K562 (cell line): ENCODE data around the gene PLPPR4. TPM values are rescaled to one million over a fixed set of nuclear protein-coding genes. Genes with fewer than 3 reads are reported as not detected.

ENCODE experiments used
- ATAC-seq: fragments of 200-7000 bp; cut with Tn5 transposase; 3 replicates; pipeline ENCODE4 v1.9.1; 2020; ENCODE audit warnings: moderate library complexity
- BruUV-seq: library from RNA; stranded (reverse); fragments of 400-500 nt; replicated peaks from 2 replicates; lab custom pipeline; 2021; lab: Mats Ljungman, UMichigan
- CTCF ChIA-PET: fragments of 300-600 bp; formaldehyde crosslinking; extraction: SDS; loops from one replicate; lab custom pipeline; 2021; ENCODE audit warnings: low intra/inter-chr PET ratio; lab: Yijun Ruan, JAX
- POLR2A ChIA-PET: fragments of 300-600, 350-650 bp; sonication (Branson Sonifier 250); formaldehyde crosslinking; extraction: SDS; loops from one replicate; lab custom pipeline; 2021; ENCODE audit warnings: antibody characterized with exemption, inconsistent platforms; lab: Yijun Ruan, JAX
- DNase-seq, 4 experiments: peaks; one replicate each; pipeline versions ENCODE4 v3.0.0 to v3.0.0-alpha.2; 2011 to 2018; ENCODE audit warnings: low spot score in 3 of 4, mixed read lengths in 3 of 4; ENCODE audit errors: extremely low read depth in 1 of 4
- FAIRE-seq: peaks from 2 replicates; lab custom pipeline; 2011; peaks lifted over from hg19 to GRCh38; lab: Jason Lieb, UNC
- H2AFZ ChIP-seq: 2 replicates; pipeline ENCODE4 v1.6.0; 2011; ENCODE audit warnings: low read depth, low read length, control low read depth, inconsistent platforms
- H3K27ac ChIP-seq: fragments of 200-600 bp; 3 replicates; pipeline ENCODE4 v1.8.0; 2011; ENCODE audit warnings: low read depth, mild to moderate bottlenecking, control low read depth, inconsistent platforms, low read length, moderate library complexity, mixed read lengths; ENCODE audit errors: extremely low read depth
- H3K27me3 ChIP-seq, 2 experiments: fragments of 300-600 bp in 1 of 2; 2 replicates in 1 of 2; 3 replicates in 1 of 2; pipeline versions ENCODE4 v1.6.0 to v1.8.0; 2011; ENCODE audit warnings: inconsistent platforms in 2 of 2, low read length in 2 of 2, mild to moderate bottlenecking in 1 of 2, mixed read lengths in 1 of 2, moderate library complexity in 1 of 2; ENCODE audit not compliant: control insufficient read depth in 2 of 2, insufficient read depth in 2 of 2
- H3K36me3 ChIP-seq: fragments of 300-600 bp; 3 replicates; pipeline ENCODE4 v1.8.0; 2011; ENCODE audit warnings: mild to moderate bottlenecking, low read length, inconsistent platforms; ENCODE audit not compliant: control insufficient read depth, insufficient read depth
- H3K4me1 ChIP-seq, 2 experiments: fragments of 200-600 bp in 1 of 2; replicated peaks in 1 of 2; 2 replicates in 1 of 2; 3 replicates in 1 of 2; pipeline versions ENCODE4 v1.5.1 to v1.8.0; 2011; ENCODE audit warnings: inconsistent platforms in 2 of 2, low read length in 2 of 2, mild to moderate bottlenecking in 1 of 2, mixed read lengths in 1 of 2, moderate library complexity in 1 of 2; ENCODE audit not compliant: control insufficient read depth in 2 of 2, insufficient read depth in 2 of 2
- H3K4me2 ChIP-seq: 2 replicates; pipeline ENCODE4 v1.6.1; 2011; ENCODE audit warnings: low read length, control low read depth, inconsistent platforms, mixed read lengths; ENCODE audit not compliant: insufficient read depth
- H3K4me3 ChIP-seq: fragments of 200-600 bp; sonication (generic), shearing (Covaris generic); 2 replicates; pipeline ENCODE4 v1.5.1; 2016; ENCODE audit warnings: control low read depth, inconsistent platforms
- H3K79me2 ChIP-seq: fragments of 200-600 bp; 3 replicates; pipeline ENCODE4 v1.8.0; 2011; ENCODE audit warnings: low read length, inconsistent platforms; ENCODE audit not compliant: control insufficient read depth, insufficient read depth
- H3K9ac ChIP-seq, 2 experiments: 2 replicates each; pipeline versions ENCODE4 v1.6.0 to v1.6.1; 2011; ENCODE audit warnings: low read depth in 2 of 2, low read length in 2 of 2, control low read depth in 1 of 2, inconsistent platforms in 1 of 2, mild to moderate bottlenecking in 1 of 2, mixed read lengths in 1 of 2; ENCODE audit not compliant: insufficient read depth in 1 of 2
- H3K9me1 ChIP-seq: one replicate; pipeline ENCODE4 v1.6.0; 2011; ENCODE audit warnings: inconsistent platforms, mild to moderate bottlenecking, low read length, moderate library complexity; ENCODE audit not compliant: control insufficient read depth, insufficient read depth
- H3K9me3 ChIP-seq: replicated peaks from 2 replicates; pipeline ENCODE4 v1.5.1; 2011; ENCODE audit warnings: low read depth, low read length, inconsistent platforms; ENCODE audit not compliant: control insufficient read depth, insufficient read depth
- H4K20me1 ChIP-seq: replicated peaks from 2 replicates; pipeline ENCODE4 v1.6.1; 2011; ENCODE audit warnings: low read length, inconsistent platforms, mixed read lengths; ENCODE audit not compliant: control insufficient read depth, insufficient read depth
- BCOR ChIP-seq: fragments of 450-650 bp; IDR thresholded peaks from 2 replicates; pipeline ENCODE4 v1.6.1; 2016
- CBX1 ChIP-seq: sonication (generic); IDR thresholded peaks from 2 replicates; pipeline ENCODE4 v1.6.1; 2016; ENCODE audit warnings: antibody characterized with exemption, low read depth, mild to moderate bottlenecking
- ESRRB ChIP-seq: fragments of 250-450 bp; sonication (Bioruptor Pico); IDR thresholded peaks from 2 replicates; pipeline ENCODE4 v1.5.0; 2020; ENCODE audit warnings: mild to moderate bottlenecking, moderate library complexity, borderline replicate concordance
- IRF2 ChIP-seq: sonication (generic); formaldehyde crosslinking; IDR thresholded peaks from 2 replicates; pipeline ENCODE4 v1.8.1; 2022; ENCODE audit warnings: mild to moderate bottlenecking, missing genetic modification reagents
- MEF2A ChIP-seq: IDR thresholded peaks from 2 replicates; pipeline ENCODE4 v1.6.1; 2011; ENCODE audit warnings: low read depth, mild to moderate bottlenecking, low read length, moderate library complexity; ENCODE audit not compliant: control insufficient read depth
- NCOA4 ChIP-seq: fragments of 450-650 bp; IDR thresholded peaks from 2 replicates; pipeline ENCODE4 v1.6.1; 2018; ENCODE audit warnings: mild to moderate bottlenecking; ENCODE audit not compliant: partially characterized antibody
- SETDB1 ChIP-seq: IDR thresholded peaks from one replicate; pipeline ENCODE4 v1.6.1; 2012; ENCODE audit warnings: low read length, control low read depth, inconsistent platforms
- TBL1XR1 ChIP-seq, 2 experiments: IDR thresholded peaks; 2 replicates each; pipeline ENCODE4 v1.6.1; 2012; ENCODE audit warnings: improper control_type of control experiment in 2 of 2, low read length in 2 of 2, mild to moderate bottlenecking in 1 of 2
- ZEB2 ChIP-seq: fragments of 450-650 bp; IDR thresholded peaks from 2 replicates; pipeline ENCODE4 v1.6.1; 2016
- ZNF143 ChIP-seq: sonication (generic); formaldehyde crosslinking; IDR thresholded peaks from 2 replicates; pipeline ENCODE4 v1.9.0; 2022; ENCODE audit warnings: mild to moderate bottlenecking, missing genetic modification reagents
- ZNF507 ChIP-seq: conservative IDR thresholded peaks from 2 replicates; pipeline ENCODE4 v1.6.1; 2017; ENCODE audit warnings: missing genetic modification characterization, missing compliant biosample characterization
- WGBS: fragments of 100-300 bp; shearing (Covaris generic); methylation state at CpG from one replicate; pipeline ENCODE4 v1.1.6; 2016; ENCODE audit warnings: low coverage, mixed read lengths; ENCODE audit not compliant: insufficient coverage; ENCODE audit errors: missing lambda C conversion rate; 5-methylcytosine and 5-hydroxymethylcytosine counted together
- in situ Hi-C: fragments of 300-500 bp; cut with MboI; formaldehyde crosslinking; loops from 4 replicates; pipeline ENCODE4 v1.15.0; 2018; ENCODE audit warnings: inconsistent platforms, mixed read lengths
- intact Hi-C: fragments of 100-400 bp; cut with micrococcal nuclease; formaldehyde crosslinking; loops from 2 replicates; pipeline ENCODE4 v1.14.2; 2022
- polyA plus RNA-seq, 8 experiments: library from polyadenylated mRNA; depleted of rRNA in 4 of 8; stranded (reverse) in 5 of 8; unstranded in 3 of 8; fragments of >200 nt; fragmentation: Nextera tagmentation in 2 of 8; fragmentation: Illumina TruSeq in 1 of 8; extraction: Ambion mirVana in 2 of 8; extraction: Trizol in 1 of 8; gene quantifications; 2 replicates each; pipeline versions ENCODE4 v1.2.1 to v1.2.3, GENCODE V29; 2011 to 2014; ENCODE audit warnings: inconsistent platforms in 1 of 8, missing spikeins in 1 of 8
- total RNA-seq, 7 experiments: library from RNA; depleted of rRNA in 6 of 7; stranded (reverse); fragments of >200 nt in 6 of 7; fragmentation: Illumina TruSeq in 2 of 7; extraction: Trizol in 2 of 7; gene quantifications; 2 replicates each; pipeline versions ENCODE4 v1.2.1 to v1.2.3, GENCODE V29; 2011 to 2021; ENCODE audit warnings: low replicate concordance in 1 of 7
- TF ChIP-seq, protein P1 (sequence below), 2 experiments: fragments of 450-650 bp in 1 of 2; sonication (generic) in 1 of 2; formaldehyde crosslinking in 1 of 2; IDR thresholded peaks in 1 of 2; conservative IDR thresholded peaks in 1 of 2; 2 replicates each; pipeline versions ENCODE4 v1.6.1 to v1.8.1; 2016 to 2023; ENCODE audit warnings: mild to moderate bottlenecking in 2 of 2, moderate library complexity in 2 of 2, inconsistent platforms in 1 of 2, missing genetic modification reagents in 1 of 2
- TF ChIP-seq, protein P2 (sequence below): fragments of 450-650 bp; formaldehyde crosslinking; conservative IDR thresholded peaks from 2 replicates; pipeline ENCODE4 v1.4.0; 2022; ENCODE audit warnings: mild to moderate bottlenecking, missing genetic modification characterization

PLPPR4 gene
- total and polyA plus RNA-seq, 9 of the 15 experiments (the other 6 are each of a cell fraction or from before 2014, with no cell fraction given), result not detected

DNA sequence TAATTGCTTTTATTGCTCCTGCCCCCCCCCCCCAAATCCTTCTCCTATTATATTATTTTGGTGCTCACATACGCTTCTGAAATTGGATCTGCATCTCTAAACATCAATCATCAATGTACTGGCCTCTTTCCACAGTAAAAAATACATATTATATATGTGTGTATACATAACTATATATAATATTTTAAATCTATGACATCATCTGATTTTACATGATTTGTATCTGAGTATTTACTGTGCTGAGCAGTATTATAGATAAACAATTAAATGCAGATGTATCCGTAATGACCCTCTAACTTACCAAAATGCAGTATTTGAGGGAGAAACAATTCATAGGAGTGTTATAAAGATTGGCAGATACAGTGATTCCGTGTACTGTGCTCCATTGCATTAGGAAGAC is 832 bp downstream of the PLPPR4 start:
- no peak overlapping the region for H3K4me3 ChIP-seq
- H3K27ac ChIP-seq, result no peak overlapping the region
- H3K9me3 ChIP-seq, result no peaks in the 10 kb centered on the region
- no peak overlapping the region for H2AFZ ChIP-seq
- no peak for ATAC-seq
- H3K4me2 ChIP-seq, result no peak overlapping the region
- no peak for DNase-seq
- intact Hi-C loops, result no loop called here
- H3K9ac ChIP-seq, result no peak overlapping the region
- no peaks in the 10 kb centered on the region for H3K9me1 ChIP-seq
- H3K79me2 ChIP-seq, result no peaks in the 10 kb centered on the region
- peaks cover 0 to 8% of the 10 kb centered on the region in 2 experiments; a peak in 2 of 5 replicates for H3K4me1 ChIP-seq
- FAIRE-seq, result no peak
- no TSS peak for BruUV-seq
- TF ChIP-seq, protein P1, sequence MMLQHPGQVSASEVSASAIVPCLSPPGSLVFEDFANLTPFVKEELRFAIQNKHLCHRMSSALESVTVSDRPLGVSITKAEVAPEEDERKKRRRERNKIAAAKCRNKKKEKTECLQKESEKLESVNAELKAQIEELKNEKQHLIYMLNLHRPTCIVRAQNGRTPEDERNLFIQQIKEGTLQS (IDR thresholded peaks at IDR 0.05), result peak; percentile 19; the same call in 1 of the 2 replicates
- TF ChIP-seq, protein P1 (CRISPR knock-in tag; conservative IDR thresholded peaks at IDR 0.05), result no peak
- TF ChIP-seq BCOR, result no peak
- TF ChIP-seq, all 486 proteins: peak for 1
- Histone ChIP-seq H4K20me1 (no peaks in the 10 kb centered on the region), H3K36me3 (no peaks in the 10 kb centered on the region), H3K27me3 (peaks cover 11 to 18% of the 10 kb centered on the region in 2 experiments; a peak in 3 of 5 replicates)
- in situ Hi-C loops, result no loop called here
- 0% methylated on average over 3 of the region's 3 CpGs for WGBS
- POLR2A ChIA-PET, result no interaction called here
- CTCF ChIA-PET, result no interaction called here

DNA sequence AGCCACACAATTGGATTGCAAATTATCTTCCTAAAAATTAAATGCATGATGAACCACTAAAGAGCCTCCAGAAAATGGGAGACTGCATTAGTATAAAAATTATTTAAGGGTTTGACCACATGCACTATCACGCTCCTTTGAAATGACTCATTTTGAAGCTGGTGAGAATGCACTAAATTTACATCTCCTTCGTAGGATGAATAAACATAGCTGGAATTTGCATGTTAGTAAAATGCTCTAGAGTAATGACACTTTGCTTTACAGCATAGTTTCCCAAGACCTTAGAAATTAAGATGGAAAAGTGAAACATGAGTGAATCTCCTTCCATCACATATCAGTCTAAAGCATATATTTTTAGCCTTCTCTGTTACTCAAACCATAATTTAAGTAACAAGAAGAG is 2.4 kb downstream of the PLPPR4 start:
- in situ Hi-C loops (no loop called here), intact Hi-C loops (no loop called here)
- ATAC-seq (no peak), DNase-seq (no peak), FAIRE-seq (no peak)
- Histone ChIP-seq H4K20me1 (no peaks in the 10 kb centered on the region), H3K27me3 (peaks cover 11 to 18% of the 10 kb centered on the region in 2 experiments; a peak in 3 of 5 replicates), H2AFZ (no peak overlapping the region), H3K9me1 (no peaks in the 10 kb centered on the region), H3K27ac (no peak overlapping the region), H3K9ac (no peak overlapping the region)
- ChIA-PET CTCF (no interaction called here), POLR2A (no interaction called here)
- TF ChIP-seq IRF2, result no peak
- TF ChIP-seq MEF2A, result no peak
- TF ChIP-seq, protein P2, sequence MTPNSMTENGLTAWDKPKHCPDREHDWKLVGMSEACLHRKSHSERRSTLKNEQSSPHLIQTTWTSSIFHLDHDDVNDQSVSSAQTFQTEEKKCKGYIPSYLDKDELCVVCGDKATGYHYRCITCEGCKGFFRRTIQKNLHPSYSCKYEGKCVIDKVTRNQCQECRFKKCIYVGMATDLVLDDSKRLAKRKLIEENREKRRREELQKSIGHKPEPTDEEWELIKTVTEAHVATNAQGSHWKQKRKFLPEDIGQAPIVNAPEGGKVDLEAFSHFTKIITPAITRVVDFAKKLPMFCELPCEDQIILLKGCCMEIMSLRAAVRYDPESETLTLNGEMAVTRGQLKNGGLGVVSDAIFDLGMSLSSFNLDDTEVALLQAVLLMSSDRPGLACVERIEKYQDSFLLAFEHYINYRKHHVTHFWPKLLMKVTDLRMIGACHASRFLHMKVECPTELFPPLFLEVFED (CRISPR knock-in tag), result no peak
- no peak for TF ChIP-seq ESRRB (CRISPR knock-in tag)
- no peak for TF ChIP-seq SETDB1
- TF ChIP-seq CBX1, result no peak
- TF ChIP-seq NCOA4, result no peak
- no peak for TF ChIP-seq ZNF507 (tag)
- TF ChIP-seq TBL1XR1 (IDR thresholded peaks at IDR 0.05; ENCODE audit: low read length in 2 of 2), result no peak
- no peak for TF ChIP-seq ZEB2
- TF ChIP-seq ZNF143 (CRISPR knock-in tag), result no peak
- TF ChIP-seq, all 486 proteins: peak for 0
- Histone ChIP-seq H3K36me3 (no peaks in the 10 kb centered on the region), H3K4me2 (no peak overlapping the region), H3K4me3 (no peak overlapping the region), H3K4me1 (peaks cover 0 to 8% of the 10 kb centered on the region in 2 experiments; a peak in 2 of 5 replicates), H3K9me3 (no peaks in the 10 kb centered on the region), H3K79me2 (no peaks in the 10 kb centered on the region)
- BruUV-seq, result no TSS peak
- 0% methylated on average over 2 of the region's 2 CpGs for WGBS
